Measurements from ENCODE around the gene ANO2. TPM values are rescaled to one million over a fixed set of nuclear protein-coding genes. Genes with fewer than 3 reads are reported as not detected.

ANO2 gene
- total and polyA plus RNA-seq, 8 donors: 0.44 to 16.9 (median 3.8) TPM; not detected in 1

GRCh38 chr12:5780536-5780935 lies 164.5 kb downstream of the ANO2 start:
- H3K27ac ChIP-seq: no peak overlapping the region
- no peak for TF ChIP-seq POLR2AphosphoS5 (IDR thresholded peaks at IDR 0.05)
- TF ChIP-seq, protein P1, sequence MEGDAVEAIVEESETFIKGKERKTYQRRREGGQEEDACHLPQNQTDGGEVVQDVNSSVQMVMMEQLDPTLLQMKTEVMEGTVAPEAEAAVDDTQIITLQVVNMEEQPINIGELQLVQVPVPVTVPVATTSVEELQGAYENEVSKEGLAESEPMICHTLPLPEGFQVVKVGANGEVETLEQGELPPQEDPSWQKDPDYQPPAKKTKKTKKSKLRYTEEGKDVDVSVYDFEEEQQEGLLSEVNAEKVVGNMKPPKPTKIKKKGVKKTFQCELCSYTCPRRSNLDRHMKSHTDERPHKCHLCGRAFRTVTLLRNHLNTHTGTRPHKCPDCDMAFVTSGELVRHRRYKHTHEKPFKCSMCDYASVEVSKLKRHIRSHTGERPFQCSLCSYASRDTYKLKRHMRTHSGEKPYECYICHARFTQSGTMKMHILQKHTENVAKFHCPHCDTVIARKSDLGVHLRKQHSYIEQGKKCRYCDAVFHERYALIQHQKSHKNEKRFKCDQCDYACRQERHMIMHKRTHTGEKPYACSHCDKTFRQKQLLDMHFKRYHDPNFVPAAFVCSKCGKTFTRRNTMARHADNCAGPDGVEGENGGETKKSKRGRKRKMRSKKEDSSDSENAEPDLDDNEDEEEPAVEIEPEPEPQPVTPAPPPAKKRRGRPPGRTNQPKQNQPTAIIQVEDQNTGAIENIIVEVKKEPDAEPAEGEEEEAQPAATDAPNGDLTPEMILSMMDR (IDR thresholded peaks at IDR 0.05): no peak
- no peak for TF ChIP-seq POLR2A (IDR thresholded peaks at IDR 0.05)
- no peak for TF ChIP-seq EP300 (IDR thresholded peaks at IDR 0.05)
- H3K27me3 ChIP-seq: no peaks in the 10 kb centered on the region
- peaks cover 0 to 6% (median 0%) of the 10 kb centered on the region in 4 donors for H3K4me1 ChIP-seq
- H3K36me3 ChIP-seq: no peaks in the 10 kb centered on the region
- intact Hi-C loops (cut with DNase I; ENCODE audit: low total_unique reads): no loop called here
- 50 to 60% (median 56%) methylated on average over 8 of the region's 8 CpGs for WGBS, 5 donors
- no peak for DNase-seq
- no peaks in the 10 kb centered on the region for H3K9me3 ChIP-seq
- H3K4me3 ChIP-seq: no peak overlapping the region

DNA sequence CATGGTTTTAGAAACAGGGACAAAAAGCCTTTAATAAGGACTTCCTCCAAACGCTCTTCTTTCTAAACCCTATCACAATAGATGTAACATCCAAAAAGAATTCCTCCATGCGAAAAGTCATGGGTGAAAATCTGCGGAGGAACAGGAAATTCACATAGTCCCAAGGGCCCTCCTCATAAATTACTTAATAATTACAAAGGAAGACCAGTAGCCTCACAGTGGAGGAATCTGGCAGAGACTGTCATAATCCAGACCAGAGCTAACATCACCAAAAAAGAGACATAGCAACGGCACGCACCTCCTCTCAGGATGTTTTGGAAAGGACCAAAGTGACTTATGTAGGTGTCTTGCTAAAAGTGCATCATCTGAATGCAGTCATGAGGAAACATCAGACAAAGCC lies 165.7 kb downstream of the ANO2 start:
- no peak overlapping the region for H3K27ac ChIP-seq
- H3K36me3 ChIP-seq: no peaks in the 10 kb centered on the region
- WGBS, 5 donors: 82 to 94% (median 89%) methylated on average over 5 of the region's 5 CpGs
- no peaks in the 10 kb centered on the region for H3K27me3 ChIP-seq
- peaks cover 0 to 6% (median 0%) of the 10 kb centered on the region in 4 donors for H3K4me1 ChIP-seq
- H3K4me3 ChIP-seq: no peak overlapping the region
- intact Hi-C loops (cut with DNase I; ENCODE audit: low total_unique reads): no loop called here
- TF ChIP-seq POLR2AphosphoS5 (IDR thresholded peaks at IDR 0.05) (no peak), EP300 (IDR thresholded peaks at IDR 0.05) (no peak), POLR2A (IDR thresholded peaks at IDR 0.05) (no peak)
- TF ChIP-seq, protein P1 (IDR thresholded peaks at IDR 0.05): no peak
- DNase-seq: no peak
- no peaks in the 10 kb centered on the region for H3K9me3 ChIP-seq

DNA sequence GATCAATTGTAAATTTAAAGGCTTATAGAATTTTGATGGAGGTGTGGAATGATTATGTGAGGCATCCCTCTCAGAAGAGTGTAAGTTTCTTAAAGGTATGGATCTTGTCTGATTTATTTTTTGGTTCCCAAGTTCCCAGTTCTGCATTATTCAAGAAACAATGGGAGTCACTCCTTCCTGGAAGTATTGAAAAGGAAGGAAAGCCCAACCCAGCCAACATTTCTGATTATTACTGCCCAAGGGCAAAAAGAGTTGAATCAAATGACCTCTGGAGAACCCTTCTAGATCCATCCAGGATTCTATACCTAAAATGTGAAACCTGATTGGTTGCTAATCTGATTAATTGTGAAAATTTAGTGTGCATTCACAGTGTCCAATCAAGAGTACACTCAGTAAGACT lies 166.2 kb downstream of the ANO2 start:
- Histone ChIP-seq H3K27ac (no peak overlapping the region), H3K36me3 (no peaks in the 10 kb centered on the region), H3K4me3 (no peak overlapping the region), H3K4me1 (peaks cover 0 to 6% (median 0%) of the 10 kb centered on the region in 4 donors), H3K27me3 (no peaks in the 10 kb centered on the region), H3K9me3 (no peaks in the 10 kb centered on the region)
- DNase-seq: no peak
- intact Hi-C loops (cut with DNase I; ENCODE audit: low total_unique reads): no loop called here
- TF ChIP-seq POLR2A (IDR thresholded peaks at IDR 0.05): no peak
- no peak for TF ChIP-seq POLR2AphosphoS5 (IDR thresholded peaks at IDR 0.05)
- TF ChIP-seq EP300 (IDR thresholded peaks at IDR 0.05): no peak
- TF ChIP-seq, protein P1 (IDR thresholded peaks at IDR 0.05): no peak

DNA sequence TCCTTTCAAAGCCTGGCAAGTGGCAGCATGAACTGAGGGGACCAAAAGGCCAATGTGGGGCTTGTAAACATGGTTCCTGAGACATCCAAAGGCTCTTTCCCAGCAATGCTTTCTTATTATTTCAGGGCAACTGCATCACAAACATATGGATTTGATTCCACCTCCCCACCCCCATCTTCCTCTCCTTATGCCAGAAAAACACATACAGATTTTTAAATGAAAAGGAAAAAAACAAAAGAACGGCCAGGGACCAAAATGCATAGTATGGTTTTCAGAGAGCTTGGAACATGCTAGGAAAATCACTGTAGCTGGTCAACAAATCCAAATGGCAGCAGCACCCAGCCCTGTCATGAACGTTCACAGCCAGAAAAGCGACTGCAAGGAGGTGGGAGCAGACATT lies 167.6 kb downstream of the ANO2 start:
- no peak for DNase-seq
- Histone ChIP-seq H3K9me3 (no peaks in the 10 kb centered on the region), H3K27me3 (no peaks in the 10 kb centered on the region), H3K4me3 (no peak overlapping the region), H3K36me3 (no peaks in the 10 kb centered on the region), H3K4me1 (peaks cover 0 to 6% (median 0%) of the 10 kb centered on the region in 4 donors), H3K27ac (no peak overlapping the region)
- no peak for TF ChIP-seq POLR2A (IDR thresholded peaks at IDR 0.05)
- TF ChIP-seq EP300 (IDR thresholded peaks at IDR 0.05): no peak
- TF ChIP-seq POLR2AphosphoS5 (IDR thresholded peaks at IDR 0.05): no peak
- TF ChIP-seq, protein P1 (IDR thresholded peaks at IDR 0.05): no peak
- WGBS, 5 donors: 54 to 77% (median 72%) methylated on average over 3 of the region's 3 CpGs
- intact Hi-C loops (cut with DNase I; ENCODE audit: low total_unique reads): no loop called here

All from stomach (tissue), 9 donors.